ENCODE results near the gene TTC1.
A peak's percentile ranks its signal among the peaks of the same experiment; 100 is the strongest.

GRCh38 chr5:159965031-159965837 is 43.7 kb upstream of the TTC1 start:
- no peak for TF ChIP-seq ZNF785 (CRISPR knock-in tag; IDR thresholded peaks at IDR 0.05)
- TF ChIP-seq IRF1 (CRISPR knock-in tag; IDR thresholded peaks at IDR 0.05; ENCODE audit: borderline replicate concordance): no peak
- TF ChIP-seq CTCF (IDR thresholded peaks at IDR 0.05 in 2 of 3, conservative IDR thresholded peaks at IDR 0.05 in 1 of 3; ENCODE audit: insufficient read depth in 2 of 3, low read depth in 1 of 3, low read length in 3 of 3): peak; percentile 59 to 66 (median 60)
- TF ChIP-seq EP300 (IDR thresholded peaks at IDR 0.05; ENCODE audit: low read length): no peak
- no peak for TF ChIP-seq GATA2 (CRISPR knock-in tag; IDR thresholded peaks at IDR 0.05)
- no peak for TF ChIP-seq GMEB1 (CRISPR knock-in tag; IDR thresholded peaks at IDR 0.05)
- TF ChIP-seq ERF (CRISPR knock-in tag; IDR thresholded peaks at IDR 0.05): no peak
- no peak for TF ChIP-seq TAF7 (tag; IDR thresholded peaks at IDR 0.05)
- TF ChIP-seq TCF3 (CRISPR knock-in tag; IDR thresholded peaks at IDR 0.05): no peak
- no peak for TF ChIP-seq MTA1 (IDR thresholded peaks at IDR 0.05; ENCODE audit: borderline replicate concordance)
- no peak for TF ChIP-seq RFX1 (IDR thresholded peaks at IDR 0.05)
- no peak for TF ChIP-seq EGR1 (conservative IDR thresholded peaks at IDR 0.05)
- no peak for TF ChIP-seq TFAP4 (CRISPR knock-in tag; IDR thresholded peaks at IDR 0.05; ENCODE audit: borderline replicate concordance)
- no peak for TF ChIP-seq FOXA1 (IDR thresholded peaks at IDR 0.05; ENCODE audit: borderline replicate concordance)

Data from K562 (cell line).